CD1c-positive myeloid dendritic cell (primary cell): Measurements from ENCODE around the gene CDC73.
"Not testable (repeated sequence)": the region's sequence is repeated elsewhere in the genome, so short reads cannot be mapped to it uniquely, and the experiment has no call there.

Source experiments
- DNase-seq: peaks from one replicate; pipeline ENCODE4 v3.0.0-alpha.2; 2016; ENCODE audit errors: extremely low spot score

The CDC73 gene

DNA sequence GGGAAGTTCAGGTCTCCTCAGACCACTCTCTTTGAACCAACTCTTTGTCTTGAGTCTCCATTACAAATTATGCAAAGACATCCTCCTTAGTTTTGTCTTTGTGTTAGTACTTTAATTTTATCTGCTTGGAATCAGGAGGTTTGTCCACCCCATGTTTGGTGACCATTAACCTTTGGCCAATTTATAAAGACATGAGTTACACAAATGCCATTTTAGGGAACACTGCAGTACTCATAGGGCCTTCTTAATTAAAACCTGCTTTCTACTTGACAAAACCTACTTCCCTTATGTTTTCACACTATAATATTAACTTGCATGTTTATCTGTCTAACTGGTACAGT is 7.9 kb upstream of the CDC73 start:
- DNase-seq, result no peak

- no peak for DNase-seq
Observed at GRCh38 chr1:193114485-193115095, 7.2 kb upstream of the CDC73 start.

DNA sequence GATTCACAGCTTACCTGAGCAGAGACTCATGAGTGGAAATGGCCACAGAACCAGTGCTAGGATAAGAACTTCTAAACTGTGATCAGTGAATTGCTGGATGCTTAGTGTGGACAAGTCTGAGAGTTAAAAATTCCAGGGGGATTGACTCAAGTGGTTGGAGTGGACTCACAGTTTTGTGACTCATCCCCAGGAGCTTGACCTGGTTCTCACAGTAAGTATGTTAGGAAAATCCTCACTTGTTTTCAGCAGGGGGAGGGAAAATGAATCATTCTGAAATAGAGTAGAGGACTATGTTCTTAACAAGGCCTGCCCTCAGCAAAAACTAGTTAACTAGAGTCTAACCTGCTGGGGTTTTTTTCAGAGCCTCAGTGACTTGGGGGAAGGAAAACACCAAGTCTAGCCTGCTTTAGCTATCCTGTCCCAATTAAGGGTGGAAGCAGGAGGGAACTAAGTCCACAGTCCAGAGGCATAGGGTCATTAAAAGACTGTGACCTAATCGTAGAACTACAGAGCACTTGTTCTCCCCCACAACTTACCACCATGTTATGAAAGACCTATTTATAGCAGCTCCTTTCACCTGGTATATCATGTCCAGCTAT is 6.1 kb upstream of the CDC73 start:
- no peak for DNase-seq

DNA sequence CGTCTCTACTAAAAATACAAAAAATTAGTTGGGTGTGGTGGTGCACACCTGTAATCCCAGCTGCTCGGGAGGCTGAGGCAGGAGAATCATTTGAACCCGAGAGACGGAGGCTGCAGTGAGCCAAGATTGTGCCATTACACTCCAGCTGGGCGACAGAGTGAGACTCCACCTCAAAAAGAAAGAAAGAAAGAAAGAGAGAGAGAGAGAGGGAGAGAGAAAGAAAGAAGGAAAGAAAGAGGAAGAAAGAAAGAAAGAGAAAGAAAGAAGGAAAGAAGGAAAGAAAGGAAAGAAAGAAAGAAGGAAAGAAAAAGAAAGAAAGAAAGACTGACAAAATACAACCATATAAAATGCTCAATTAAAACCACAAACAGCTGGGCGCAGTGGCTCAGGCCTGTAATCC is 4.7 kb upstream of the CDC73 start:
- not testable (repeated sequence) for DNase-seq

GRCh38 chr1:193118194-193118593 is 3.6 kb upstream of the CDC73 start:
- DNase-seq, result no peak

DNA sequence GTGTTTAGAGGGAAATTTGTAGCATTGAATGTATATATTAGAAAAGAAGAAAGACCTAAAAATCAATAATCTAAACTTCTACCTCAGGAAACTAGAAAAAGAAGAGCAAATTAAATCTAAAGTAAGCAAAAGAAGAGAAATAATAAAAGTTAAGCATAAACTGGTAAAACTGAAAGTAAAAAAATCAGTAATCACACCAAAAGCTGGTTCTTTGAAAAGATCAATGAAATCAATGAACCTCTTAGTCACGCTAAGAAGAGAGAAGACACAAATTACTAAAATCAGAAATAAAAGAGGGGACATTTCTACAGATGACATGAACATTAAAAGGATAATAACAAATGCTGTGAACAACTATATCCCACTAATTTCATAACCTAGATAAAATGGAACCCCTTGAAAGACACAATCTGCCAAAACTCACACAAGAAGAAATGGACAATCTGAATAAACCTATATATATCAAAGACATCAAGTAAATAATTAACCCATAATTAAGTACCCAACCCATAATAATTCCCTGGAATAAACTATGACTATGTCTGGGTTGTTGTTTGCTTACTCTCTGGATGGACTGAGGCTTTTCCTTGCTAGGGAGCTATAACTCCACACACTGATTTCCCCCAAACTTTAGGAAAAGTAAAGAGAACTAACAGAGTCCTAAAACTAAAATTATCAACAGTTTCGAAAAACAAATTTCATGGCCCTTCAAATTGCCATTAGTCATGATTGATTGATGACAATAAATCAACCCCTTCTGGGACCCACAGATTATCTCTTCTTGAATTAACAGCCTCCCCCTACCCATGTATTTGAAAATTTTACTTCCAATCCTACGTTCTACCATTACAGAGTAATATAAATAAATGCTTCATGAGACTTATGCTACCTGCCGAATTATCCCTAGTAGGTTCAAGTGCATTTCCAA is 2.8 kb upstream of the CDC73 start:
- no peak for DNase-seq

DNA sequence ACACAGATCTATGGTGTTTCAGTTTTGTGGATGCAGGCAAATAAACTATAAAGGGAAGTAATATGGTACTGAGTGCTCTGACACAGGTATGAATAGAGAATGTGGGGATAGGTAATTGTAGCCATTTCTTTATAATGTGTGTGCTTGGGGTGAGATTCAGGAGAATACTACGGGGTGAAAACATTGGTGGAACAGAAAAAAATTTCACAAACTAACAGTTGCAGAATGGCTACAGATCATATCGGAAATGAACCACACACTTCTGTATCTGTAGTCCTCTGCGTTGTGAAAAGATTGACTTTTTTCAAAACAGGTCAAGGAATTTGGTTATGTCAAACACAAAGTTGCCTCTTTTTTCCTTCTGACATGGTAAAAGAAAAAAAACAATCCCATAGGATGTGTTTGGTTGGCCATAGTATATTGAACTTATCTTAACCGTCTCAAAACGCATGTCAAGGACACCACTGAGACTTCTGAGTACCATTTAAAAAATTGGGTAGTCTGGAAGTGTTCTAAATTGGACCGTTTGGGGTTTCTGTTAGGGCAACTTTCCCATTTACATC is 1.1 kb upstream of the CDC73 start:
- DNase-seq, result no peak

GRCh38 chr1:193123751-193124150 is 1.9 kb downstream of the CDC73 start:
- no peak for DNase-seq

DNA sequence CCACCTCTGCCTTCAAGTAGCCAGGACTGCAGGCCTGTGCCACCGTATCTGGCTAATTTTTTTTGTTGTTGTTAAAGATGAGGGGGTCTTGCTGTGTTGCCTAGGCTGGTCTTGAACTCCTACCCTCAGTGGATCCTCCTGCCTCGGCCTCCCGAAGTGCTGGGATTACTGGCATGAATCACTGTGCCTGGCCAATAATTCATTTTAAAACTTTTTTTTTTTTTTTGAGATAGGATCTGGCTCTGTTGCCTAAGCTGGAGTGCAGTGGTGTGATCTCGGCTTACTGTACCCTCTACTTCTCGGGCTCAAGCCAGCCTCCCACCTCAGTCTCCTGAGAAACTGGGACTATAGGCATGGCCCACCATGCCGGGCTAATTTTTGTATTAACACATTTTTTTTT is 3.5 kb downstream of the CDC73 start:
- DNase-seq, result no peak

- no peak for DNase-seq
Observed at GRCh38 chr1:193131266-193131860, 9.5 kb downstream of the CDC73 start.

DNA sequence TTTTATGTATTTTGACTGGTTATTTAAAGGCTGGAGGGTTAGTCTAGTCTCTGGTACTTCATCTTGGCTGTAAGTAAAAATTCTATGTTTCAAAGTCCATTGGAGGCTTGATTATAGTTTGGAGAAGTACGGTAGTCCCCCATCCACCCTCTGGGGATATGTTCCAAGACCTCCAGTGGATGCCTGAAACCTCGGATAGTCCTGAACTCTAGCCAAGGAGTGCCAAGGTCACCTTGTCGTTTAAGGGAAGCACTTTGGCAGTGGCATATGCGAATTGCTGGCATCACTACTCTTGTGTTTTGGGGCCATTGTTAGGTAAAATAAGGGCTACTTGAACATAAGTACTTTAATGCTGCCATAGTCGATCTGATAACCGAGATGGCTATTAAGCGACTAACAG is 18.4 kb downstream of the CDC73 start:
- DNase-seq, result no peak

DNA sequence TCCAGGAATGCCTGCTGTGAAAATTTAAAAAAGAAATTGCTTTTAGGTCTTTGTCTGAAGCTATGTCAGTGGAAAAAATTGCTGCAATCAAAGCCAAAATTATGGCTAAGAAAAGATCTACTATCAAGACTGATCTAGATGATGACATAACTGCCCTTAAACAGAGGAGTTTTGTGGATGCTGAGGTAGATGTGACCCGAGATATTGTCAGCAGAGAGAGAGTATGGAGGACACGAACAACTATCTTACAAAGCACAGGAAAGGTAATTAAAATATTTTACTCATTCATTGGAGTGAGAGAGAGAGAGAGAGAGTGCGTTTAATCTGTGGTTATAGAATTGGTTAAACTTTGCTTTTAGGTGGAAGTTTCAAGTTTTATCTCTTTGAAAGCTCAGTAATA is 20.0 kb downstream of the CDC73 start:
- no peak for DNase-seq

GRCh38 chr1:193142409-193142808 is 20.6 kb downstream of the CDC73 start:
- DNase-seq, result no peak

- DNase-seq, result no peak
Observed at GRCh38 chr1:193143285-193143684, 21.5 kb downstream of the CDC73 start.

DNA sequence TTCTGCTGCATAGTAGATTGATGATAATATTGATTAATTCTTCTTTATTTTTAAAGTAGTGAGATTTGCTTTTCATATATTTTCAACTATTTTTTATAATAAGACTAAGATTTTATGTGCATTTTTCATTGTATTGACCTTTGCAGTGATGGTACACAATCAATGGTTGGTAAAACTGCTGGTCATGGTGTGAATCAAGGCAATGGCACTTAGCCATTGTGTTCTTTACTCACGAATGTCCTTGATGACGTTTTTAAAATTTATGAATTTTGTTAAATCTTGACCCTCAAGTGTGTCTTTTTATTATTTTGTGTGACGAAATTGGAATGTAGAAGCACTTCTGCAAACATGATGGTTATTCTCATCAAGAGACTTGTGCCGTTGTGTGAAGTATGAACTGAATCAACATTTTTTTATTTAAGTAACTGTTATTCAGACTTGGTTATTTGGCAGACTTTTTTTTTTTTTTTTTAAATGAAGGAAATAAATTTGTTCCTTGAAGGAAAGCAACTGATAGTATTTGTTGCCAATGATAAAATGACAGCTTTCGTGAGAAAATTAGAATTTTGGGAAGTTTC is 22.6 kb downstream of the CDC73 start:
- no peak for DNase-seq

- DNase-seq, result no peak
Observed at GRCh38 chr1:193144999-193145398, 23.2 kb downstream of the CDC73 start.

GRCh38 chr1:193156117-193156821 is 34.4 kb downstream of the CDC73 start:
- DNase-seq, result no peak

GRCh38 chr1:193156822-193157142 is 35.0 kb downstream of the CDC73 start:
- DNase-seq, result no peak

- no peak for DNase-seq
Observed at GRCh38 chr1:193157360-193157759, 35.5 kb downstream of the CDC73 start.

- DNase-seq, result no peak
Observed at GRCh38 chr1:193176113-193176512, 54.3 kb downstream of the CDC73 start.

DNA sequence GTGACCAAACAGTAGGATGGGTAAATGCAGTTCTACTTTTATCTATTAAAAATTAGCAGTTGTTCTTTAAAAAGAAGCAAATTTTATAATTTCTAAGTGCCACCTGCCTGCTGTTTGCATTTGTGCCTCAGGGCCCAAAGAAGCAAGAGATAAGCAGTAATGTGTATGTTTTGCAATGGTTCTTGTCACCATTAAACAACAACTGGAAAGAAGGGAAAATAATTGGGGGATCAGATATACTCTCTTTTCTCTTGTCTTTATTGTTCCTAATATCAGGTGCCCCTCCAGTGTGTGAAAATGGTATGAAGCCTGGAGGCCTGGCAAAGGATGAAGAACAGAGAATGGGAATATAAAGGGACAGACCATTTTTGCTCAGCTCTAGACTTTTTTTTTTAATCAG is 55.0 kb downstream of the CDC73 start:
- no peak for DNase-seq

- DNase-seq, result no peak
Observed at GRCh38 chr1:193179094-193179493, 57.3 kb downstream of the CDC73 start.
